ENCODE data around the gene AAK1. TPM values are rescaled to one million over a fixed set of nuclear protein-coding genes. Genes with fewer than 3 reads are reported as not detected.

AAK1 gene
- total and polyA plus RNA-seq, 10 of the 15 experiments (the other 5 are each of a cell fraction or from before 2014, with no cell fraction given) = 2.9 to 41.4 (median 17.5) TPM

GRCh38 chr2:69521747-69522146 lies 121.8 kb downstream of the AAK1 start:
- BruUV-seq (replicated peaks) = no TSS peak
- H3K27ac ChIP-seq (ENCODE audit: control insufficient read depth, insufficient read depth) = no peak overlapping the region
- no peak overlapping the region for H2AFZ ChIP-seq (ENCODE audit: control insufficient read depth, low read depth, low read length)
- 97% methylated on average over 2 of the region's 2 CpGs for WGBS (ENCODE audit: insufficient coverage, insufficient replicate concordance, low lambda C conversion rate, missing lambda C conversion rate)
- TF ChIP-seq POLR2AphosphoS2 (IDR thresholded peaks at IDR 0.05; ENCODE audit: low read depth, low read length) = no peak
- no peak for TF ChIP-seq RAD21 (IDR thresholded peaks at IDR 0.05; ENCODE audit: insufficient read depth, low read depth, low read length)
- TF ChIP-seq RB1 (IDR thresholded peaks at IDR 0.05; ENCODE audit: borderline replicate concordance) = no peak
- TF ChIP-seq IRF4 (IDR thresholded peaks at IDR 0.05; ENCODE audit: low read depth, low read length) = no peak
- no peak for ATAC-seq
- FAIRE-seq = no peak
- H3K27me3 ChIP-seq (replicated peaks in 1 of 2; ENCODE audit: control insufficient read depth in 2 of 2, insufficient read depth in 2 of 2, low read length in 1 of 2) = no peaks in the 10 kb centered on the region
- DNase-seq (ENCODE audit: low read depth, low spot score) = no peak
- H3K4me3 ChIP-seq = no peak overlapping the region
- H3K4me2 ChIP-seq (ENCODE audit: control insufficient read depth, insufficient read depth) = no peak overlapping the region
- in situ Hi-C loops (cut with MboI) = no loop called here
- ChIA-PET CTCF (interaction anchor here (1.5 kb wide), 1 partner anchor 43 kb away, joined by 4 read pairs; no protein-coding TSS in a partner anchor), SMC1A (ENCODE audit: uncharacterized antibody, unreplicated experiment) (no interaction called here), RAD21 (ENCODE audit: unreplicated experiment) (no interaction called here), POLR2A (no interaction called here)
- H3K9ac ChIP-seq (ENCODE audit: control insufficient read depth, insufficient read depth, low read length) = no peak overlapping the region
- H3K9me3 ChIP-seq (replicated peaks; ENCODE audit: control insufficient read depth, insufficient read depth, low read length) = no peaks in the 10 kb centered on the region
- H4K20me1 ChIP-seq (ENCODE audit: control insufficient read depth, insufficient read depth) = no peaks in the 10 kb centered on the region
- no peaks in the 10 kb centered on the region for H3K4me1 ChIP-seq (ENCODE audit: control insufficient read depth, insufficient read depth, low read length)
- intact Hi-C loops (cut with micrococcal nuclease; ENCODE audit: unreplicated experiment) = no loop called here
- peaks cover 6 to 17% of the 10 kb centered on the region in 2 experiments for H3K36me3 ChIP-seq (ENCODE audit: control insufficient read depth in 2 of 2, insufficient read depth in 2 of 2, low read length in 1 of 2)
- no peaks in the 10 kb centered on the region for H3K79me2 ChIP-seq (ENCODE audit: control insufficient read depth, insufficient read depth, low read length)

- H3K36me3 ChIP-seq (ENCODE audit: control insufficient read depth in 2 of 2, insufficient read depth in 2 of 2, low read length in 1 of 2) = peaks cover 8 to 21% of the 10 kb centered on the region in 2 experiments
- no TSS peak for BruUV-seq (replicated peaks)
- H3K9ac ChIP-seq (ENCODE audit: control insufficient read depth, insufficient read depth, low read length) = no peak overlapping the region
- ChIA-PET SMC1A (ENCODE audit: uncharacterized antibody, unreplicated experiment) (no interaction called here), CTCF (no interaction called here), RAD21 (ENCODE audit: unreplicated experiment) (no interaction called here), POLR2A (interaction anchor here (0.7 kb wide), 1 partner anchor 120 kb away, joined by 6 read pairs; no protein-coding TSS in a partner anchor)
- FAIRE-seq (no peak), DNase-seq (ENCODE audit: low read depth, low spot score) (no peak), ATAC-seq (no peak)
- in situ Hi-C loops (cut with MboI) (no loop called here), intact Hi-C loops (cut with micrococcal nuclease; ENCODE audit: unreplicated experiment) (no loop called here)
- TF ChIP-seq PML (IDR thresholded peaks at IDR 0.05; ENCODE audit: low read length) (no peak), MTA2 (IDR thresholded peaks at IDR 0.05; ENCODE audit: low read depth) (no peak), ZSCAN29 (IDR thresholded peaks at IDR 0.05) (no peak), NBN (IDR thresholded peaks at IDR 0.05) (no peak), NFIC (IDR thresholded peaks at IDR 0.05; ENCODE audit: low read depth, low read length) (no peak), SIX5 (IDR thresholded peaks at IDR 0.05; ENCODE audit: low read depth, low read length, severe bottlenecking) (no peak)
- no peak overlapping the region for H2AFZ ChIP-seq (ENCODE audit: control insufficient read depth, low read depth, low read length)
- no peaks in the 10 kb centered on the region for H3K79me2 ChIP-seq (ENCODE audit: control insufficient read depth, insufficient read depth, low read length)
- H3K9me3 ChIP-seq (replicated peaks; ENCODE audit: control insufficient read depth, insufficient read depth, low read length) = no peaks in the 10 kb centered on the region
- H3K27ac ChIP-seq (ENCODE audit: control insufficient read depth, insufficient read depth) = no peak overlapping the region
- no peak overlapping the region for H3K4me3 ChIP-seq
- no peak overlapping the region for H3K4me2 ChIP-seq (ENCODE audit: control insufficient read depth, insufficient read depth)
- no peaks in the 10 kb centered on the region for H4K20me1 ChIP-seq (ENCODE audit: control insufficient read depth, insufficient read depth)
- WGBS (ENCODE audit: insufficient coverage, insufficient replicate concordance, low lambda C conversion rate, missing lambda C conversion rate) = 79% methylated on average over 6 of the region's 6 CpGs
- no peaks in the 10 kb centered on the region for H3K4me1 ChIP-seq (ENCODE audit: control insufficient read depth, insufficient read depth, low read length)
- H3K27me3 ChIP-seq (replicated peaks in 1 of 2; ENCODE audit: control insufficient read depth in 2 of 2, insufficient read depth in 2 of 2, low read length in 1 of 2) = no peaks in the 10 kb centered on the region
Measured at GRCh38 chr2:69518841-69519240, 124.7 kb downstream of the AAK1 start.

Measured in GM12878 (cell line).